Heart left ventricle (tissue), 16 donors: Measurements from ENCODE around the gene ZBTB46. TPM values are rescaled to one million over a fixed set of nuclear protein-coding genes. Genes with fewer than 3 reads are reported as not detected.
"Not testable (repeated sequence)": the region's sequence is repeated elsewhere in the genome, so short reads cannot be mapped to it uniquely, and the experiment has no call there.

Experiments used
- ATAC-seq, 4 donors: fragments of 200-7000 bp; cut with Tn5 transposase; one replicate each; pipeline ENCODE4 v1.9.1; 2020 to 2022; ENCODE audit warnings: moderate library complexity in 4 of 4, mild to moderate bottlenecking in 3 of 4, moderate number of reproducible peaks in 1 of 4
- DNase-seq, 5 donors: peaks; one replicate each; pipeline ENCODE4 v3.0.0-alpha.2; 2020
- H3K27ac ChIP-seq, 12 donors: fragments of 200-600 bp; sonication (generic) in 4 of 12; one replicate each; pipeline versions ENCODE4 v1.5.0 to v1.8.0; 2016 to 2022; ENCODE audit warnings: mild to moderate bottlenecking in 2 of 12
- H3K27me3 ChIP-seq, 9 donors: fragments of 200-600 bp; sonication (generic) in 2 of 9; one replicate each; pipeline versions ENCODE4 v1.5.1 to v1.8.0; 2016 to 2022; ENCODE audit warnings: mild to moderate bottlenecking in 3 of 9
- H3K36me3 ChIP-seq, 9 donors: fragments of 200-600 bp; sonication (generic) in 2 of 9; one replicate each; pipeline versions ENCODE4 v1.5.0 to v1.8.0; 2018 to 2022; ENCODE audit warnings: mild to moderate bottlenecking in 2 of 9
- H3K4me1 ChIP-seq, 12 donors: fragments of 200-600 bp; sonication (generic) in 4 of 12; one replicate each; pipeline versions ENCODE4 v1.5.0 to v1.8.0; 2016 to 2022; ENCODE audit warnings: mild to moderate bottlenecking in 3 of 12
- H3K4me3 ChIP-seq, 12 donors: fragments of 200-600 bp; sonication (generic) in 4 of 12; one replicate each; pipeline versions ENCODE4 v1.5.0 to v1.8.0; 2017 to 2022; ENCODE audit warnings: mild to moderate bottlenecking in 9 of 12, moderate library complexity in 4 of 12
- H3K9me3 ChIP-seq, 12 donors: fragments of 200-600 bp; sonication (generic) in 4 of 12; one replicate each; pipeline versions ENCODE4 v1.5.0 to v1.8.0; 2016 to 2022; ENCODE audit warnings: mild to moderate bottlenecking in 1 of 12
- POLR2A ChIP-seq, 2 donors: fragments of 450-650 bp; IDR thresholded peaks; one replicate each; pipeline ENCODE4 v1.6.1; 2017; ENCODE audit warnings: antibody characterized with exemption in 2 of 2, mild to moderate bottlenecking in 2 of 2, moderate library complexity in 2 of 2
- WGBS, 4 donors: extraction: QIAGEN DNeasy Blood & Tissue Kit in 2 of 4; methylation state at CpG; one replicate each; pipeline versions ENCODE4 v1.1.5 to v1.1.7; 2013 to 2018; 5-methylcytosine and 5-hydroxymethylcytosine counted together
- intact Hi-C, 10 donors: fragments of 100-400 bp; cut with DNase I; formaldehyde crosslinking; loops; one replicate each; pipeline versions ENCODE4 v1.11.1 to v1.14.2; 2022
- polyA plus RNA-seq, 2 donors: library from polyadenylated mRNA; stranded (reverse); fragments of 200-250 nt; gene quantifications; one replicate each; pipeline ENCODE4 v1.2.3, GENCODE V29; 2013
- total RNA-seq, 9 donors: library from RNA; depleted of rRNA in 2 of 9; stranded (reverse); fragments of >200 nt in 2 of 9; fragmentation: NEBNext Ultra II Directional in 3 of 9; extraction: Animal tissue kit (Norgen Biotek cat#: 25700) in 3 of 9; gene quantifications; one replicate each; pipeline versions ENCODE4 v1.1.0 to v1.2.4, GENCODE V29; 2016 to 2023
- TF ChIP-seq, protein P1 (sequence below), 12 donors: fragments of 200-600 bp; sonication (generic) in 4 of 12; IDR thresholded peaks; one replicate each; pipeline versions ENCODE4 v1.5.0 to v1.8.0; 2018 to 2022; ENCODE audit warnings: antibody characterized with exemption in 12 of 12, mild to moderate bottlenecking in 5 of 12
- donor health status: ischemic (EF 13 %, LVEDD 7.1; RV severe dilation, severe dysfunction).
- donor health status: healthy with polysubstance abuse.
- donor health status: DM: no; HTN: yes; CAD: no.
- donor health status: DM: no; HTN: no; CAD: no.
- donor health status: ischemic (EF 25% LVEDD 6.9; RV normal size, moderate dysfunction).
- donor health status: ischemic (EF 25% LVEDD 5.7; RV mildly dilated, moderate dysfunction).
- donor health status: healthy.
- donor health status: DM: yes; HTN: yes; CAD: no.
- donor health status: ischemic (EF 35%, LVEDD 5.7; RV mildly dilated, moderate dysfunction).
- donor health status: nonischemic (EF 11% LVEDD 7.7; RV severe dilation, severe dysfunction).
- donor health status: DM: yes; HTN: yes; CAD: no.
- donor health status: PGD.
- donor health status: ischemic (EF 29% LVEDD 5.4; RV normal size, mild dysfunction).
- donor health status: nonischemic (EF 23%, LVEDD 6.1; RV moderate dilation, normal function).

Gene ZBTB46
- total and polyA plus RNA-seq, 11 donors, result 6.6 to 27.4 (median 14.3) TPM

DNA sequence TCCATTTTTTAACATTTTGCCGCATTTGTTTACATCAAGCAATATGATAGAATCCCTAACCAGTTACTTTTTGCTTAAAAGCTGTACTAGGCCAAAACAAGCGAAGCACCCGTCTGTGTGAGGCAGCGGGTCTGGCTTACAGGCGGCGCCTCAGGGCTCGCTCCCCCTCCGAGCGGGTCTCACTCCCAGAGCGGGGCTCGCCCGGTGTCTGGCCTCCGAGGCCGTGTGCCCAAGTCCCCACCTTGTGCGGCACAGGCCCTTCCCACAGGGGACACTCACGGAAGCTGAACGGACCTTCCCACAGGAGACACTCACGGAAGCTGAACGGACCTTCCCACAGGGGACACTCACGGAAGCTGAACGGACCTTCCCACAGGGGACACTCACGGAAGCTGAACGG is 23.4 kb downstream of the ZBTB46 start:
- WGBS, 4 donors, result 91 to 94% (median 93%) methylated on average over 22 to 23 of the region's 23 CpGs
- no peak overlapping the region for H3K27ac ChIP-seq
- H3K4me1 ChIP-seq, result peaks cover 0 to 35% (median 22%) of the 10 kb centered on the region in 12 donors
- DNase-seq, result no peak
- no peaks in the 10 kb centered on the region for H3K27me3 ChIP-seq
- peaks cover 0 to 21% (median 3%) of the 10 kb centered on the region in 9 donors for H3K36me3 ChIP-seq
- intact Hi-C loops, result no loop called here
- ATAC-seq, result no peak
- TF ChIP-seq, protein P1, sequence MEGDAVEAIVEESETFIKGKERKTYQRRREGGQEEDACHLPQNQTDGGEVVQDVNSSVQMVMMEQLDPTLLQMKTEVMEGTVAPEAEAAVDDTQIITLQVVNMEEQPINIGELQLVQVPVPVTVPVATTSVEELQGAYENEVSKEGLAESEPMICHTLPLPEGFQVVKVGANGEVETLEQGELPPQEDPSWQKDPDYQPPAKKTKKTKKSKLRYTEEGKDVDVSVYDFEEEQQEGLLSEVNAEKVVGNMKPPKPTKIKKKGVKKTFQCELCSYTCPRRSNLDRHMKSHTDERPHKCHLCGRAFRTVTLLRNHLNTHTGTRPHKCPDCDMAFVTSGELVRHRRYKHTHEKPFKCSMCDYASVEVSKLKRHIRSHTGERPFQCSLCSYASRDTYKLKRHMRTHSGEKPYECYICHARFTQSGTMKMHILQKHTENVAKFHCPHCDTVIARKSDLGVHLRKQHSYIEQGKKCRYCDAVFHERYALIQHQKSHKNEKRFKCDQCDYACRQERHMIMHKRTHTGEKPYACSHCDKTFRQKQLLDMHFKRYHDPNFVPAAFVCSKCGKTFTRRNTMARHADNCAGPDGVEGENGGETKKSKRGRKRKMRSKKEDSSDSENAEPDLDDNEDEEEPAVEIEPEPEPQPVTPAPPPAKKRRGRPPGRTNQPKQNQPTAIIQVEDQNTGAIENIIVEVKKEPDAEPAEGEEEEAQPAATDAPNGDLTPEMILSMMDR (IDR thresholded peaks at IDR 0.05), result no peak
- TF ChIP-seq POLR2A (IDR thresholded peaks at IDR 0.05), result no peak
- H3K9me3 ChIP-seq, result no peaks in the 10 kb centered on the region
- H3K4me3 ChIP-seq, result no peak overlapping the region

DNA sequence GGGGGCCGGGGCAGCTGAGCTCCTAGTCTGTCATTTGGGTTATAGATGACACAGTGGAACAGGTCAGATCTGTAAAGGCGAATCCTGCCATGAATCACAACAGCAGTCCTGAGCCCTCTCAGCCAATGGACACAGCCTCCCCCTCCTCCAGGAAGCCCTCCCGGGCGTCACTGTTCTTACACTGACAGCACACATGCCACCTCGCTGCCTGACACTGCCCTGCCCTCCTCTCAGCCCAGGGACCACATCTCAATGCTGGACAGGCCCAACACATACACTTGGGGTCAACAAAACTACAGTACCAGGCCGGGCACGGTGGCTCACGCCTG is 26.8 kb downstream of the ZBTB46 start:
- ATAC-seq (no peak), DNase-seq (peak in 1 of 5 donors; percentile 25)
- H3K27ac ChIP-seq, result peak overlapping the region in 4 of 12 donors; percentile 20 to 84 (median 52)
- no peak overlapping the region for H3K4me3 ChIP-seq
- no peaks in the 10 kb centered on the region for H3K9me3 ChIP-seq
- no peaks in the 10 kb centered on the region for H3K27me3 ChIP-seq
- H3K36me3 ChIP-seq, result peaks cover 0 to 33% (median 10%) of the 10 kb centered on the region in 9 donors
- intact Hi-C loops, result no loop called here
- no peak for TF ChIP-seq POLR2A (IDR thresholded peaks at IDR 0.05)
- TF ChIP-seq, protein P1 (IDR thresholded peaks at IDR 0.05), result no peak
- peaks cover 0 to 17% (median 4%) of the 10 kb centered on the region in 12 donors for H3K4me1 ChIP-seq
- 88 to 96% (median 92%) methylated on average over 3 to 8 of the region's 8 CpGs for WGBS, 4 donors

DNA sequence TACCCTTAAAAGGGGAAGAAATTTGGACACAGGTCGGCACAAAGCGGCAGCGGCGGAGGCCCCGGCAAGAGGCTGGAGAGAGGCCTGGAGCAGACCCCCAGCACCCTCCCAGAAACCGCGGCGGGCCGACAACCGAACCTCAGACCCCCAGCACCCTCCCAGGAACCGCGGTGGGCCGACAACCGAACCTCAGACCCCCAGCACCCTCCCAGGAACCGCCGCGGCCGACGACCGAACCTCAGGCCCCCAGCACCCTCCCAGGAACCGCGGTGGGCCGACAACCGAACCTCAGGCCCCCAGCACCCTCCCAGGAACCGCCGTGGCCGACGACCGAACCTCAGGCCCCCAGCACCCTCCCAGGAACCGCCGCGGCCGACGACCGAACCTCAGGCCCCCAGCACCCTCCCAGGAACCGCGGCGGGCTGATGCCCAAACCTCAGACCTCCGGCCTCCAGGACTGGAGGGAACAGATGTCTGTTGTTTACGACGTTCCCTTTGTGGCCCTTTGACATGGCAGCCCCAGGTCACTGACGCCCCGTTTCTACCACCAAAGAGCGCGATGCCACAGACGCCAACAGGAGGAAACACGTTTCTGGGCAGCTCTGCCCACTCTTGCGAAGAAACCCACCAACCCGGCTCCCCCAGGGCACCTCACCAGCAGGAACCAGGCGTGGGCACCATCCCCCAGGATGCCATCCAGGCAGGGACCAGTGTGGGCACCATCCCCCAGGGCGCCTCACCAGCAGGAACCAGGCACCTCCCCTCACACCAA is 28.4 kb downstream of the ZBTB46 start:
- no peak for ATAC-seq
- Histone ChIP-seq H3K4me3 (no peak overlapping the region), H3K36me3 (peaks cover 0 to 32% (median 10%) of the 10 kb centered on the region in 9 donors), H3K9me3 (no peaks in the 10 kb centered on the region), H3K27ac (no peak overlapping the region), H3K4me1 (peaks cover 0 to 11% (median 4%) of the 10 kb centered on the region in 12 donors), H3K27me3 (no peaks in the 10 kb centered on the region)
- intact Hi-C loops, result no loop called here
- WGBS, 4 donors, result 92 to 95% (median 94%) methylated on average over 45 to 51 of the region's 51 CpGs
- no peak for TF ChIP-seq POLR2A (IDR thresholded peaks at IDR 0.05)
- TF ChIP-seq, protein P1 (IDR thresholded peaks at IDR 0.05), result no peak
- no peak for DNase-seq

DNA sequence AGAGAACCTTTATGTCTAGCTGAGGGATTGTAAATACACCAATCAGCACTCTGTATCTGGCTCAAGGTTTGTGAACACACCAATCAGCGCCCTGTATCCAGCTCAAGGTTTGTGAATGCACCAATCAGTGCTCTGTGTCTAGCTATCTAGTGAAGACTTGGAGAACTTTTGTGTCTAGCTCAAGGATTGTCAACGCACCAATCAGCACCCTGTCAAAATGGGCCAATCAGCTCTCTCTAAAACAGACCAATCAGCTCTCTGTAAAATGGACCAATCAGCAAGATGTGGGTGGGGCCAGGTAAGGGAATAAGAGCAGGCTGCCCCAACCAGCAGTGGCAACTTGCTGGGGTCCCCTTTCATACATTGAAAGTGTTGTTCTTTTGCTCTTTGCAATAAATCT is 29.9 kb downstream of the ZBTB46 start:
- H3K9me3 ChIP-seq, DNase-seq, H3K27ac ChIP-seq, H3K4me3 ChIP-seq, H3K27me3 ChIP-seq, ATAC-seq, intact Hi-C loops: not testable (repeated sequence)
- 69 to 96% (median 92%) methylated on average over 2 of the region's 2 CpGs for WGBS, 4 donors
- H3K36me3 ChIP-seq, result peaks cover 0 to 31% (median 10%) of the 10 kb centered on the region in 9 donors
- peaks cover 0 to 11% (median 4%) of the 10 kb centered on the region in 12 donors for H3K4me1 ChIP-seq

DNA sequence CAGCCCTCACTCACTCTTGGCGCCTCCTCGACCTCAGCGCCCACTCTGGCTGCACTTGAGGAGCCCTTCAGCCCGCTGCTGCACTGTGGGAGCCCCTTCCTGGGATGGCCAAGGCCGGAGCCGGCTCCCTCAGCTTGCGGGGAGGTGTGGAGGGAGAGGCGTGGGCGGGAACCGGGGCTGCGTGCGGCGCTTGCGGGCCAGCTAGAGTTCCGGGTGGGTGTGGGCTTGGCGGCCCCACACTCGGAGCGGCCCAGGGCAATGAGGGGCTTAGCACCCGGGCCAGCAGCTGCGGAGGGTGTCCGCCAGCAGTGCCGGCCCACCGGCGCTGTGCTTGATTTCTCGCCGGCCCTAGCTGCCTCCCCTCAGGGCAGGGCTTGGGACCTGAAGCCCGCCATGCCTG is 30.7 kb downstream of the ZBTB46 start:
- WGBS, 4 donors, result 91 to 97% (median 94%) methylated on average over 20 to 27 of the region's 27 CpGs
- H3K9me3 ChIP-seq, DNase-seq, intact Hi-C loops, ATAC-seq, H3K27ac ChIP-seq, H3K27me3 ChIP-seq, H3K4me3 ChIP-seq: not testable (repeated sequence)
- Histone ChIP-seq H3K36me3 (peaks cover 0 to 35% (median 10%) of the 10 kb centered on the region in 9 donors), H3K4me1 (peaks cover 0 to 11% (median 3%) of the 10 kb centered on the region in 12 donors)

DNA sequence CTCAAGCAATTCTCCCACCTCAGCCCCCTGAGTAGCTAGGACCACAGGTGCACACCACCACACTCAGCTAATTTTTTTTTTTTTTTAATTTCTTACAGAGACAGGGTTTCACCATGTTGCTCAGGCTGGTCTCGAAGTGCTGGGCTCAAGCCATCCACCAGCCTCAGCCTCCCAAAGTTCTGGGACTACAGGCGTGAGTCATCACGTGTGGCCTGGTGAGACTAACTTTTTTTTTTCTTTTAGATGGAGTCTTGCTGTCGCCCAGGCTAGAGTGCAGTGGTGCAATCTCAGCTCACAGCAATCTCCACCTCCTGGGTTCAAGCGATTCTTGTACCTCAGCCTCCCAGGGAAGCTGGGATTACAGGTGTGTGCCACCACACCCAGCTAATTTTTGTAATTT is 31.9 kb downstream of the ZBTB46 start:
- peak in 1 of 4 donors; percentile 47 for ATAC-seq
- H3K9me3 ChIP-seq, H3K4me3 ChIP-seq, intact Hi-C loops, H3K27me3 ChIP-seq, DNase-seq, H3K27ac ChIP-seq: not testable (repeated sequence)
- 63 to 80% (median 72%) methylated on average over 5 of the region's 5 CpGs for WGBS, 4 donors
- H3K36me3 ChIP-seq, result peaks cover 0 to 26% (median 6%) of the 10 kb centered on the region in 9 donors
- H3K4me1 ChIP-seq, result peaks cover 0 to 11% (median 1%) of the 10 kb centered on the region in 12 donors

DNA sequence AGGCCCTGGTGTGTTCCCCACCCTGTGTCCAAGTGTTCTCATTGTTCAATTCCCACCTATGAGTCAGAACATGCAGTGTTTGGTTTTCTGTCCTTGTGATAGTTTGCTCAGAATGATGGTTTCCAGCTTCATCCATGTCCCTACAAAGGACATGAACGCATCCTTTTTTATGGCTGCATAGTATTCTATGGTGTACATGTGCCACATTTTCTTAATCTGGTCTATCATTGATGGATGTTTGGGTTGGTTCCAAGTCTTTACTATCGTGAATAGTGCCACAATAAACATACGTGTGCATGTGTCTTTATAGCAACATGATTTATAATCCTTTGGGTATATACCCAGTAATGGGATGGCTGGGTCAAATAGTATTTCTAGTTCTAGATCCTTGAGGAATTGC is 33.9 kb downstream of the ZBTB46 start:
- 83 to 89% (median 86%) methylated on average over 3 of the region's 3 CpGs for WGBS, 4 donors

More for the DNA sequence above, 33.9 kb downstream of the ZBTB46 start:
- DNase-seq, ATAC-seq, H3K4me3 ChIP-seq, H3K9me3 ChIP-seq, intact Hi-C loops, H3K27ac ChIP-seq, H3K27me3 ChIP-seq: not testable (repeated sequence)
- H3K36me3 ChIP-seq, result peaks cover 0 to 20% (median 4%) of the 10 kb centered on the region in 9 donors
- peaks cover 0 to 11% (median 7%) of the 10 kb centered on the region in 12 donors for H3K4me1 ChIP-seq
